ENCODE measurements around the gene IFT20.

IFT20 gene

DNA sequence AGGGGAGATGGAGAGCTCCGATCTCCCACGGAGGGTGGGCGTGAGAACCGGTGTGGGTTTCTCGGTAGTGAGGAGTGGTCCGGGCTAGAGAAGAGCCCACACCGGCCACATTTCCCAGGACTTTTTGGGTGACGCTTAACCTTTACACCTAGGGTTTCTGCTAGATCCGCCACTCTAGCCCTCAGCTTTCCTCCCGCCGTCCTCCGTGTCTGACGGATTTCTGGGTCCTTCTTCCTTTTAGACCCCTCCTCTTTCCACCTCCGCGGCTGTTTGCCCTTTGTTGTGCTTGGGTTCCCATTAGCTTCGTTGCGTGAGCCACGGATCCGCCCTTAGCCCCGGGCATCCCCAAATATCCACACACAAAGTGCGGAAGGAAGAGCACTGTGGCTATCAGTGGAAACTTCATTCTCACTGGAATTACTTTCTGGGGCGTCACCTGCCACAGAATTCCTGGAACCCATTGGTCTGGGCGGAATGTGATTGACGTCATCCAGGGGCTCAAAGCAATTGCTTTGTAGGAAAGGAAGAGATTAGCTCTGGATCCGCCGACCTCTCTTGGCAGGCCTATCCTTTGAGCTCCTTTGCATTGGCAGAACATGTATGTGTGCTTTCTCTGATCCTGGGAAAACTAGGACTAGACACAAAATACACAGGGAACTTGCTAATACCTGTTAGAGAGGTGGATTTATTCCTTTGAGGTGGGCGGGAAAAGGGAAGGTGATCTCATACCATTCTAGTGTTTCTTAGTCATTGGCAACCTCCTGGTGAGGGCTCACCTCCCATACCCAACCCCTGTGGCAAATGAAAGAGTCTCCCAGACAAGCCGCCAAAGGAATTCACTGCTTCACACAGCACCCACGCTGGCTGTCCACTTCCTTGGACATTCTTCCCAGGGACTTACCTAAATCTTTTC, 943 bp upstream of the IFT20 start:
- Histone ChIP-seq H3K27me3 (ENCODE audit: control insufficient read depth in 2 of 2, insufficient read depth in 2 of 2, low read length in 2 of 2) (no peaks in the 10 kb centered on the region), H3K4me3 (ENCODE audit: low read length in 2 of 2) (peak overlapping the region; percentile 82 to 89), H3K9ac (ENCODE audit: low read depth in 1 of 2, low read length in 2 of 2) (peak overlapping the region; percentile 76 to 78), H3K4me1 (ENCODE audit: control insufficient read depth in 2 of 2, insufficient read depth in 2 of 2, low read length in 2 of 2) (peaks cover 19 to 20% of the 10 kb centered on the region in 2 donors), H3K36me3 (ENCODE audit: control insufficient read depth in 2 of 2, insufficient read depth in 2 of 2, low read length in 2 of 2) (peaks cover 22 to 24% of the 10 kb centered on the region in 2 donors), H3K9me3 (ENCODE audit: control insufficient read depth in 2 of 2, low read length in 2 of 2) (no peaks in the 10 kb centered on the region), H3K27ac (ENCODE audit: low read depth in 2 of 2, low read length in 2 of 2) (peak overlapping the region; percentile 89 to 93)

DNA sequence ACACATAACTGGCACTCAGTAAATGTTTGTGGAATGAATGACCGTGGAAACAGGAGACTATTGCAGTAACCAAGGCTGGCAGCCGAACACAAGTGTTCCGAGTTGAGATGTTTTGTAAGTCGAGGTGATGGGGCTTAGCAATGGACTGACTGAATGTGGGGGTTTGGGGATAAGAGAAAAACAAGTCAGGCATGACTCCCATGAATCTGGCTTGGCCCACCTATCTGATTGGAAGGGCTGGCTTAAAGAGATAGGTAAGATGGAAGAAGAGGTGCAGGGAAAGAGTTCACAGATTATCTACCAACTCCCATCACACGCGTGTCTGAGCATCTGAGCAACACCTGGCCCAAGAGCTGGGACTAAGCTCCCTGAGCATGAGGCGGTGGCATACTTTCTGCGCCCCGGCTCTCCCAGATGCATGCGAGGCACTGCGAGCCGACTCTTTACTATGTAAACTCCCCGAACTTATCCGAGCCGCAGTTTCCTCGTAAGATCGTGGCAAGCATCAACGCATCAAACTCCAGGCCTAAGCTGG, 539 bp downstream of the IFT20 start:
- Histone ChIP-seq H3K36me3 (ENCODE audit: control insufficient read depth in 2 of 2, insufficient read depth in 2 of 2, low read length in 2 of 2) (peaks cover 19 to 21% of the 10 kb centered on the region in 2 donors), H3K9ac (ENCODE audit: low read depth in 1 of 2, low read length in 2 of 2) (peak overlapping the region; percentile 76 to 78), H3K27ac (ENCODE audit: low read depth in 2 of 2, low read length in 2 of 2) (peak overlapping the region; percentile 84 to 93), H3K9me3 (ENCODE audit: control insufficient read depth in 2 of 2, low read length in 2 of 2) (no peaks in the 10 kb centered on the region), H3K27me3 (ENCODE audit: control insufficient read depth in 2 of 2, insufficient read depth in 2 of 2, low read length in 2 of 2) (no peaks in the 10 kb centered on the region), H3K4me3 (ENCODE audit: low read length in 2 of 2) (peak overlapping the region; percentile 82 to 89), H3K4me1 (ENCODE audit: control insufficient read depth in 2 of 2, insufficient read depth in 2 of 2, low read length in 2 of 2) (peaks cover 19 to 20% of the 10 kb centered on the region in 2 donors)

DNA sequence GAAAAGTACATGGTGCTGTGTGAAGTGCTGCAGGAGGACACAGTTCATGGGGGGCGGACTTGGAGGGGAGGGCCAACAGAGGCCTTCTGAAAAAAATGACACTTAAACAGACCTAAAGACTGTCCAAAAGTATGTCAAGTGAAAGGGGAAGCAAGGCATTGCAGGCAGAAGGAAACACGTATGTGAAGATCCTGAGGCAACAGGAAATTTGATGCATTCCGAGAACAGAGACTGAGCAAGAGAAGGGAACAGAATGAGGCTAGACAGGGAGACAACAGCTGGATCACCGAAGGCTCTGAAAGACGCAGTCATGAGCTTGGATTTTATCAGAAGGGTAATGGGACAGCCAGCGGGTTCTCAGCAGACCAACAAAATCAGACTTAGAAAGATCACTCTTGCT, 1.1 kb downstream of the IFT20 start:
- Histone ChIP-seq H3K9ac (ENCODE audit: low read depth in 1 of 2, low read length in 2 of 2) (peak overlapping the region; percentile 76 to 78), H3K4me1 (ENCODE audit: control insufficient read depth in 2 of 2, insufficient read depth in 2 of 2, low read length in 2 of 2) (peaks cover 19 to 20% of the 10 kb centered on the region in 2 donors), H3K27me3 (ENCODE audit: control insufficient read depth in 2 of 2, insufficient read depth in 2 of 2, low read length in 2 of 2) (no peaks in the 10 kb centered on the region), H3K36me3 (ENCODE audit: control insufficient read depth in 2 of 2, insufficient read depth in 2 of 2, low read length in 2 of 2) (peaks cover 21 to 22% of the 10 kb centered on the region in 2 donors), H3K27ac (ENCODE audit: low read depth in 2 of 2, low read length in 2 of 2) (no peak overlapping the region), H3K9me3 (ENCODE audit: control insufficient read depth in 2 of 2, low read length in 2 of 2) (no peaks in the 10 kb centered on the region), H3K4me3 (ENCODE audit: low read length in 2 of 2) (peak overlapping the region; percentile 82 to 89)

DNA sequence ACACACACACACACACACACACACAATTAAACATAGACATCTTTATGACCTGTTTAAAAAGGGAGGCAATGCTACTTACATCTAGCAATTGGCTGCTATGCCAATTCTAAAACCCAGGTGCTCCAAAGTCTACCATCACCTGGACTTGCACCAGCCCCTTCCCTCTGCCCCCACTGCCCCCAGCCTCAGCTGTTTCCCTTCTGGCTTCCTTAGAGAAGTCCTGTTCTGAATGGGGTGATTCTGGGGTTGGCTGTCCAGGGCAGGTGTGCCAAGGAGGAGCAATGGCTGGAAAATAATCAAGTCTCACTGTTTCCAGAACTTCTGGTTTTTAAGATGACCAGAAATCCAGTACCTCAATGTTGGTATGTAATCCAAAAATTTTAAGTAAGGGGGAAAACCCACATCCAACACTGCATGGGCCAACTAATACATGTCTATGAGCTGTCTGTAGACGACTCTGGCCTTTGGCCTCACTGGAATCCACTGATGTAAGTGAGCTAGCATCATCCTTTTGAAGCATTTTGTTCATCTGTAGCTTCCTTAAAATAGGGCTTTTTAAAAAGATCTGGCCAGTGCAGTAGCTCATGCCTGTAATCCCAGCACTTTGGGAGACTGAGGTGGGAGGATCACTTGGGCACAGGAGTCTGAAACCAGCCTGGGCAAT, 2.1 kb downstream of the IFT20 start:
- Histone ChIP-seq H3K27ac (ENCODE audit: low read depth in 2 of 2, low read length in 2 of 2) (no peak overlapping the region), H3K27me3 (ENCODE audit: control insufficient read depth in 2 of 2, insufficient read depth in 2 of 2, low read length in 2 of 2) (no peaks in the 10 kb centered on the region), H3K9ac (ENCODE audit: low read depth in 1 of 2, low read length in 2 of 2) (no peak overlapping the region), H3K36me3 (ENCODE audit: control insufficient read depth in 2 of 2, insufficient read depth in 2 of 2, low read length in 2 of 2) (peaks cover 24 to 30% of the 10 kb centered on the region in 2 donors), H3K4me3 (ENCODE audit: low read length in 2 of 2) (no peak overlapping the region), H3K4me1 (ENCODE audit: control insufficient read depth in 2 of 2, insufficient read depth in 2 of 2, low read length in 2 of 2) (peaks cover 19 to 20% of the 10 kb centered on the region in 2 donors), H3K9me3 (ENCODE audit: control insufficient read depth in 2 of 2, low read length in 2 of 2) (no peaks in the 10 kb centered on the region)

DNA sequence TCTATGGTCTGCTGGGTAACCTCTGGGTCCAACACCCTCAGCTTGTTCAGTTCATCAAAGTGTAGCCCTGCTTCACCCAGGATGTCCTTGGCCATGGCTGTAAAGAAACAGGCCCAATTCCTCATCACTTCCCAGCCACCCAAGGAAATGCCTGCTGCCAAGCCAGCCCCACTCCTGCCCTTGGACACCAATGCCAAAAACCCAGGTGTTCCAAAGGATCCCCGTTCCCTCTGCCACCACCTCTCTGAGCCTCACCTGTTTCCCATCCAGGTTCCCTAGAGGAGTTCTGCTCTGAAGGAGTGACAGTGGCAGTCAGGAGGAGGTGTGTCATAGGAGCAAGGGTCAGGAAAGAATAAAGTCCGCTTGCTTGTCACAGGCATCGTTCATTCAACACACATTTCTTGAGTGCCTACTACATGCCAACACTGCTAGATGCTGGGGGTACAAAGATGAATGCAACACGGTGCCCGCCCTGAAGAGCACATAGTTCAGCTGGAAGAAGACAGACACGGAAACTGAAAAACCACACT, 3.3 kb downstream of the IFT20 start:
- Histone ChIP-seq H3K27me3 (ENCODE audit: control insufficient read depth in 2 of 2, insufficient read depth in 2 of 2, low read length in 2 of 2) (no peaks in the 10 kb centered on the region), H3K27ac (ENCODE audit: low read depth in 2 of 2, low read length in 2 of 2) (no peak overlapping the region), H3K9ac (ENCODE audit: low read depth in 1 of 2, low read length in 2 of 2) (no peak overlapping the region), H3K4me3 (ENCODE audit: low read length in 2 of 2) (no peak overlapping the region), H3K4me1 (ENCODE audit: control insufficient read depth in 2 of 2, insufficient read depth in 2 of 2, low read length in 2 of 2) (peaks cover 17 to 19% of the 10 kb centered on the region in 2 donors), H3K9me3 (ENCODE audit: control insufficient read depth in 2 of 2, low read length in 2 of 2) (no peaks in the 10 kb centered on the region), H3K36me3 (ENCODE audit: control insufficient read depth in 2 of 2, insufficient read depth in 2 of 2, low read length in 2 of 2) (peaks cover 30 to 41% of the 10 kb centered on the region in 2 donors)

DNA sequence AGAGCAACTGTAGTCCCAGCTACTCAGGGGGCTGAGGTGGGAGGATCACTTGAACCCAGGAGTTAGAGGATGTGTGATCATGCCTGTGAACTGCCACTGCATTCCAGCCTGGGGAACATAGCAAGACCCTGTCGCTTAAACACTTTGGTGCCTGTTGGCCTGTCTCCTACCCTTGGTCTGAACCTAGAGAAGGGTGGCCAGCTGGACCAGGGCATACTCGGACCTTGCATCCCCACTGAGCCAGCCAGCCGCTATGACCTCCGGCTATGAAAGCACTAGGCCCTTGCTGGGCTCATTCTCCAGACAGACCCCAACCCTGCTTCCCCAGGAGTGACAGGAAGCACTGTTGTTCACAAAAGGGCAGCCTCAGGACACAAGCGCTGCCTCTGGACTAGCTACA, 4.6 kb downstream of the IFT20 start:
- Histone ChIP-seq H3K36me3 (ENCODE audit: control insufficient read depth in 2 of 2, insufficient read depth in 2 of 2, low read length in 2 of 2) (peaks cover 30 to 41% of the 10 kb centered on the region in 2 donors), H3K9me3 (ENCODE audit: control insufficient read depth in 2 of 2, low read length in 2 of 2) (no peaks in the 10 kb centered on the region), H3K4me3 (ENCODE audit: low read length in 2 of 2) (no peak overlapping the region), H3K27me3 (ENCODE audit: control insufficient read depth in 2 of 2, insufficient read depth in 2 of 2, low read length in 2 of 2) (no peaks in the 10 kb centered on the region), H3K4me1 (ENCODE audit: control insufficient read depth in 2 of 2, insufficient read depth in 2 of 2, low read length in 2 of 2) (peaks cover 9 to 11% of the 10 kb centered on the region in 2 donors), H3K27ac (ENCODE audit: low read depth in 2 of 2, low read length in 2 of 2) (no peak overlapping the region), H3K9ac (ENCODE audit: low read depth in 1 of 2, low read length in 2 of 2) (no peak overlapping the region)

DNA sequence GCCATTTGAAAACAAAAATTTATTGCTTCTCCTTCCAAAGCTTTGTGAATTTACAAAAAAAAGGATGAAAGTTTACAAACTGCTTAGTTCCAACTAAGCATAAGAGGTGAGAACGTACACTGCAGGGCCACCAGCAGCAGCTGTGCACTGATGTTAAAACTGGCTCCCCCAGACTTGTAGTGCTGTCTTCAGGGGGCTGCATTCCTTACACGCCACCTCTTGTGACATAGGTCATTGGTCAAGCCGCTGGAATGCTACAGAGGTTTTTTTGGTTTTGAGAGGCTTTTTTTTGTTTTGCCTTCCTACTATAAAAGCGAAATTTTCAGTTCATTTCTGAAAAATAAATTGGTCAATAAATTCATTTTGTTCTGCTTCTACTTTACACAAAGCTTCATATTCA, 6.9 kb downstream of the IFT20 start:
- peaks cover 30 to 41% of the 10 kb centered on the region in 2 donors for H3K36me3 ChIP-seq (ENCODE audit: control insufficient read depth in 2 of 2, insufficient read depth in 2 of 2, low read length in 2 of 2)
- H3K9ac ChIP-seq (ENCODE audit: low read depth in 1 of 2, low read length in 2 of 2): no peak overlapping the region
- no peak overlapping the region for H3K4me3 ChIP-seq (ENCODE audit: low read length in 2 of 2)
- H3K4me1 ChIP-seq (ENCODE audit: control insufficient read depth in 2 of 2, insufficient read depth in 2 of 2, low read length in 2 of 2): peaks cover 2 to 9% of the 10 kb centered on the region in 2 donors
- no peak overlapping the region for H3K27ac ChIP-seq (ENCODE audit: low read depth in 2 of 2, low read length in 2 of 2)
- H3K9me3 ChIP-seq (ENCODE audit: control insufficient read depth in 2 of 2, low read length in 2 of 2): no peaks in the 10 kb centered on the region
- H3K27me3 ChIP-seq (ENCODE audit: control insufficient read depth in 2 of 2, insufficient read depth in 2 of 2, low read length in 2 of 2): no peaks in the 10 kb centered on the region

GRCh38 chr17:28327709-28328108, 7.6 kb downstream of the IFT20 start:
- H3K27me3 ChIP-seq (ENCODE audit: control insufficient read depth in 2 of 2, insufficient read depth in 2 of 2, low read length in 2 of 2): no peaks in the 10 kb centered on the region
- H3K27ac ChIP-seq (ENCODE audit: low read depth in 2 of 2, low read length in 2 of 2): no peak overlapping the region
- peaks cover 2 to 9% of the 10 kb centered on the region in 2 donors for H3K4me1 ChIP-seq (ENCODE audit: control insufficient read depth in 2 of 2, insufficient read depth in 2 of 2, low read length in 2 of 2)
- H3K9ac ChIP-seq (ENCODE audit: low read depth in 1 of 2, low read length in 2 of 2): no peak overlapping the region
- H3K36me3 ChIP-seq (ENCODE audit: control insufficient read depth in 2 of 2, insufficient read depth in 2 of 2, low read length in 2 of 2): peaks cover 30 to 41% of the 10 kb centered on the region in 2 donors
- H3K9me3 ChIP-seq (ENCODE audit: control insufficient read depth in 2 of 2, low read length in 2 of 2): no peaks in the 10 kb centered on the region
- no peak overlapping the region for H3K4me3 ChIP-seq (ENCODE audit: low read length in 2 of 2)

- Histone ChIP-seq H3K4me1 (ENCODE audit: control insufficient read depth in 2 of 2, insufficient read depth in 2 of 2, low read length in 2 of 2) (peaks cover 2 to 9% of the 10 kb centered on the region in 2 donors), H3K9ac (ENCODE audit: low read depth in 1 of 2, low read length in 2 of 2) (no peak overlapping the region), H3K9me3 (ENCODE audit: control insufficient read depth in 2 of 2, low read length in 2 of 2) (no peaks in the 10 kb centered on the region), H3K27me3 (ENCODE audit: control insufficient read depth in 2 of 2, insufficient read depth in 2 of 2, low read length in 2 of 2) (no peaks in the 10 kb centered on the region), H3K4me3 (ENCODE audit: low read length in 2 of 2) (no peak overlapping the region), H3K27ac (ENCODE audit: low read depth in 2 of 2, low read length in 2 of 2) (no peak overlapping the region), H3K36me3 (ENCODE audit: control insufficient read depth in 2 of 2, insufficient read depth in 2 of 2, low read length in 2 of 2) (peaks cover 28 to 40% of the 10 kb centered on the region in 2 donors)
Observed at GRCh38 chr17:28327031-28327607, 8.2 kb downstream of the IFT20 start.

All from mucosa of rectum (tissue), 2 donors.